H9 (cell line): ENCODE results near the gene IGF2BP2. TPM values are rescaled to one million over a fixed set of nuclear protein-coding genes. Genes with fewer than 3 reads are reported as not detected.

Experiments used
- DNase-seq: peaks from one replicate; pipeline ENCODE4 v3.0.0-alpha.2; 2017
- H2AFZ ChIP-seq: one replicate; pipeline ENCODE4 v1.6.1; 2013; ENCODE audit warnings: mild to moderate bottlenecking, low read length, control low read depth, moderate library complexity
- H2AK5ac ChIP-seq: 2 replicates; pipeline ENCODE4 v1.6.1; 2013; ENCODE audit warnings: low read length, control low read depth, mixed read lengths; ENCODE audit not compliant: insufficient read length
- H2BK120ac ChIP-seq: one replicate; pipeline ENCODE4 v1.6.1; 2013; ENCODE audit warnings: low read depth, mild to moderate bottlenecking, low read length, control low read depth, inconsistent platforms; ENCODE audit not compliant: poor library complexity, severe bottlenecking
- H2BK12ac ChIP-seq: 2 replicates; pipeline ENCODE4 v1.6.1; 2013; ENCODE audit warnings: low read length, control low read depth, mixed read lengths, low read depth; ENCODE audit not compliant: insufficient read length
- H2BK15ac ChIP-seq: 2 replicates; pipeline ENCODE4 v1.6.1; 2013; ENCODE audit warnings: low read depth, low read length, control low read depth
- H2BK20ac ChIP-seq: one replicate; pipeline ENCODE4 v1.6.1; 2013; ENCODE audit warnings: low read depth, mild to moderate bottlenecking, low read length, control low read depth, inconsistent platforms; ENCODE audit not compliant: poor library complexity, severe bottlenecking
- H2BK5ac ChIP-seq: 2 replicates; pipeline ENCODE4 v1.6.1; 2013; ENCODE audit warnings: low read length, control low read depth, mixed read lengths; ENCODE audit not compliant: insufficient read length
- H3K14ac ChIP-seq: 2 replicates; pipeline ENCODE4 v1.6.1; 2013; ENCODE audit warnings: low read length, control low read depth; ENCODE audit not compliant: insufficient read depth
- H3K18ac ChIP-seq: 2 replicates; pipeline ENCODE4 v1.6.1; 2013; ENCODE audit warnings: low read depth, mild to moderate bottlenecking, mixed read lengths, low read length, control low read depth; ENCODE audit not compliant: insufficient read length
- H3K23ac ChIP-seq: 2 replicates; pipeline ENCODE4 v1.6.1; 2013; ENCODE audit warnings: low read length, control low read depth, mixed read lengths, low read depth; ENCODE audit not compliant: insufficient read length
- H3K23me2 ChIP-seq: 2 replicates; pipeline ENCODE4 v1.6.1; 2013; ENCODE audit warnings: low read depth, mild to moderate bottlenecking, mixed read lengths, low read length, control low read depth; ENCODE audit not compliant: insufficient read length, poor library complexity, severe bottlenecking
- H3K27ac ChIP-seq: 2 replicates; pipeline ENCODE4 v1.5.1; 2013; ENCODE audit warnings: low read length, control low read depth, mixed read lengths, low read depth; ENCODE audit not compliant: insufficient read length
- H3K27me3 ChIP-seq: 2 replicates; pipeline ENCODE4 v1.6.1; 2013; ENCODE audit warnings: low read length, control low read depth, inconsistent platforms; ENCODE audit not compliant: insufficient read depth
- H3K4ac ChIP-seq: 2 replicates; pipeline ENCODE4 v1.6.1; 2013; ENCODE audit warnings: low read depth, mild to moderate bottlenecking, control low read depth, inconsistent platforms, low read length, moderate library complexity
- H3K4me1 ChIP-seq: 2 replicates; pipeline ENCODE4 v1.6.1; 2013; ENCODE audit warnings: low read length, control low read depth, inconsistent platforms; ENCODE audit not compliant: insufficient read depth
- H3K4me2 ChIP-seq: 2 replicates; pipeline ENCODE4 v1.6.1; 2013; ENCODE audit warnings: low read length, control low read depth, mixed read lengths; ENCODE audit not compliant: insufficient read length, insufficient read depth
- H3K56ac ChIP-seq: 2 replicates; pipeline ENCODE4 v1.6.1; 2013; ENCODE audit warnings: low read depth, mild to moderate bottlenecking, mixed read lengths, low read length, control low read depth; ENCODE audit not compliant: insufficient read length
- H3K79me1 ChIP-seq: 2 replicates; pipeline ENCODE4 v1.6.1; 2013; ENCODE audit warnings: low read depth, mild to moderate bottlenecking, moderate library complexity, low read length, control low read depth, inconsistent platforms; ENCODE audit not compliant: insufficient read depth, poor library complexity, severe bottlenecking
- H3K79me2 ChIP-seq: 2 replicates; pipeline ENCODE4 v1.6.1; 2013; ENCODE audit warnings: low read length, control low read depth, inconsistent platforms; ENCODE audit not compliant: insufficient read depth
- H3K9ac ChIP-seq: 2 replicates; pipeline ENCODE4 v1.6.1; 2013; ENCODE audit warnings: low read length, control low read depth, mixed read lengths; ENCODE audit not compliant: insufficient read length; ENCODE audit errors: extremely low read depth
- H3K9me3 ChIP-seq: one replicate; pipeline ENCODE4 v1.6.1; 2013; ENCODE audit warnings: low read depth, low read length, inconsistent platforms; ENCODE audit not compliant: control insufficient read depth
- H3T11ph ChIP-seq: one replicate; pipeline ENCODE4 v1.6.1; 2013; ENCODE audit warnings: mild to moderate bottlenecking, low read length, control low read depth, inconsistent platforms
- H4K20me1 ChIP-seq: one replicate; pipeline ENCODE4 v1.6.1; 2013; ENCODE audit not compliant: control insufficient read depth, insufficient read length, insufficient read depth
- H4K5ac ChIP-seq: 2 replicates; pipeline ENCODE4 v1.6.1; 2013; ENCODE audit warnings: low read depth, mild to moderate bottlenecking, mixed read lengths, low read length, control low read depth; ENCODE audit not compliant: insufficient read length
- H4K8ac ChIP-seq: replicated peaks from 2 replicates; pipeline ENCODE4 v1.6.1; 2013; ENCODE audit warnings: low read length, control low read depth, mixed read lengths, low read depth; ENCODE audit not compliant: insufficient read length
- H4K91ac ChIP-seq: 2 replicates; pipeline ENCODE4 v1.6.1; 2013; ENCODE audit warnings: low read depth, mild to moderate bottlenecking, moderate library complexity, mixed read lengths, low read length, control low read depth; ENCODE audit not compliant: insufficient read length
- H3K27ac Mint-ChIP-seq, 3 experiments: 2 replicates in 2 of 3; 3 replicates in 1 of 3; pipeline ENCODE4 v1.8.0; 2020 to 2021; ENCODE audit warnings: mixed read lengths in 3 of 3, mild to moderate bottlenecking in 1 of 3, moderate library complexity in 1 of 3
- H3K27me3 Mint-ChIP-seq: 2 replicates; pipeline ENCODE4 v1.8.0; 2021; ENCODE audit warnings: low read depth, mild to moderate bottlenecking, moderate library complexity, mixed read lengths
- H3K36me3 Mint-ChIP-seq, 3 experiments: 2 replicates in 2 of 3; 3 replicates in 1 of 3; pipeline ENCODE4 v1.8.0; 2020 to 2021; ENCODE audit warnings: low read depth in 3 of 3, mixed read lengths in 3 of 3; ENCODE audit not compliant: insufficient read depth in 1 of 3
- H3K4me1 Mint-ChIP-seq, 2 experiments: 2 replicates each; pipeline ENCODE4 v1.8.0; 2020; ENCODE audit warnings: mixed read lengths in 2 of 2
- H3K4me3 Mint-ChIP-seq, 2 experiments: 2 replicates in 1 of 2; 3 replicates in 1 of 2; pipeline ENCODE4 v1.8.0; 2020 to 2021; ENCODE audit warnings: mild to moderate bottlenecking in 2 of 2, mixed read lengths in 2 of 2, moderate library complexity in 1 of 2
- H3K9me3 Mint-ChIP-seq, 2 experiments: 2 replicates in 1 of 2; 3 replicates in 1 of 2; pipeline ENCODE4 v1.8.0; 2020; ENCODE audit warnings: mild to moderate bottlenecking in 2 of 2, mixed read lengths in 2 of 2, moderate library complexity in 1 of 2
- WGBS: extraction: QIAGEN DNeasy Blood & Tissue Kit; methylation state at CpG from one replicate; pipeline ENCODE4 v1.1.7; 2013; ENCODE audit warnings: missing lambda C conversion rate, low lambda C conversion rate, mixed read lengths; ENCODE audit not compliant: insufficient read length; ENCODE audit errors: extremely low coverage; 5-methylcytosine and 5-hydroxymethylcytosine counted together
- total RNA-seq: library from RNA; stranded (reverse); gene quantifications from 2 replicates; pipeline ENCODE4 v1.2.1, GENCODE V29; 2021
- TF ChIP-seq, protein P1 (sequence below): fragments of 200-600 bp; sonication (generic); conservative IDR thresholded peaks from 3 replicates; pipeline ENCODE4 v1.8.0; 2021; ENCODE audit warnings: antibody characterized with exemption, mild to moderate bottlenecking

Gene IGF2BP2
- total RNA-seq, 1 experiment from 2014 or later = 130 TPM

GRCh38 chr3:185658943-185659342, 165.9 kb downstream of the IGF2BP2 start:
- no peak overlapping the region for H2BK15ac ChIP-seq
- H3T11ph ChIP-seq = no peak overlapping the region
- H3K23me2 ChIP-seq = no peaks in the 10 kb centered on the region
- no peak overlapping the region for H3K4me3 Mint-ChIP-seq
- no peak overlapping the region for H2BK12ac ChIP-seq
- H3K27me3 Mint-ChIP-seq = no peaks in the 10 kb centered on the region; the same call in 1 of the 2 replicates
- H2BK20ac ChIP-seq = no peak overlapping the region
- no peak for DNase-seq
- no peak overlapping the region for H4K91ac ChIP-seq
- H3K27ac Mint-ChIP-seq = peak overlapping the region in 1 of 3 experiments; percentile 29; a peak in 1 of 7 replicates
- no peak overlapping the region for H4K5ac ChIP-seq
- peaks cover 15 to 63% (median 55%) of the 10 kb centered on the region in 3 experiments for H3K36me3 Mint-ChIP-seq
- H3K4me1 Mint-ChIP-seq = peaks cover 4 to 5% of the 10 kb centered on the region in 2 experiments
- no peaks in the 10 kb centered on the region for H3K27me3 ChIP-seq
- no peaks in the 10 kb centered on the region for H3K4me1 ChIP-seq
- no peak overlapping the region for H2BK5ac ChIP-seq
- no peak overlapping the region for H4K8ac ChIP-seq
- no CpG with 5 or more reads among the region's 1 CpG for WGBS
- H3K56ac ChIP-seq = no peak overlapping the region
- no peak overlapping the region for H3K4me2 ChIP-seq
- TF ChIP-seq, protein P1, sequence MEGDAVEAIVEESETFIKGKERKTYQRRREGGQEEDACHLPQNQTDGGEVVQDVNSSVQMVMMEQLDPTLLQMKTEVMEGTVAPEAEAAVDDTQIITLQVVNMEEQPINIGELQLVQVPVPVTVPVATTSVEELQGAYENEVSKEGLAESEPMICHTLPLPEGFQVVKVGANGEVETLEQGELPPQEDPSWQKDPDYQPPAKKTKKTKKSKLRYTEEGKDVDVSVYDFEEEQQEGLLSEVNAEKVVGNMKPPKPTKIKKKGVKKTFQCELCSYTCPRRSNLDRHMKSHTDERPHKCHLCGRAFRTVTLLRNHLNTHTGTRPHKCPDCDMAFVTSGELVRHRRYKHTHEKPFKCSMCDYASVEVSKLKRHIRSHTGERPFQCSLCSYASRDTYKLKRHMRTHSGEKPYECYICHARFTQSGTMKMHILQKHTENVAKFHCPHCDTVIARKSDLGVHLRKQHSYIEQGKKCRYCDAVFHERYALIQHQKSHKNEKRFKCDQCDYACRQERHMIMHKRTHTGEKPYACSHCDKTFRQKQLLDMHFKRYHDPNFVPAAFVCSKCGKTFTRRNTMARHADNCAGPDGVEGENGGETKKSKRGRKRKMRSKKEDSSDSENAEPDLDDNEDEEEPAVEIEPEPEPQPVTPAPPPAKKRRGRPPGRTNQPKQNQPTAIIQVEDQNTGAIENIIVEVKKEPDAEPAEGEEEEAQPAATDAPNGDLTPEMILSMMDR = no peak
- H3K27ac ChIP-seq = no peak overlapping the region
- no peaks in the 10 kb centered on the region for H3K9me3 ChIP-seq
- H3K79me1 ChIP-seq = no peaks in the 10 kb centered on the region
- H2BK120ac ChIP-seq = no peak overlapping the region
- no peaks in the 10 kb centered on the region for H3K9me3 Mint-ChIP-seq
- no peak overlapping the region for H3K4ac ChIP-seq
- no peak overlapping the region for H3K9ac ChIP-seq
- no peak overlapping the region for H2AFZ ChIP-seq
- no peak overlapping the region for H3K18ac ChIP-seq
- H3K79me2 ChIP-seq = no peaks in the 10 kb centered on the region
- H4K20me1 ChIP-seq = no peaks in the 10 kb centered on the region
- H2AK5ac ChIP-seq = no peak overlapping the region
- no peak overlapping the region for H3K14ac ChIP-seq
- no peak overlapping the region for H3K23ac ChIP-seq
